Urinary bladder (tissue), 4 donors: ENCODE results near the gene CAPZA1. TPM values are rescaled to one million over a fixed set of nuclear protein-coding genes. Genes with fewer than 3 reads are reported as not detected.
A peak's percentile ranks its signal among the peaks of the same experiment; 100 is the strongest.

ENCODE experiments used
- DNase-seq: peaks from one replicate; pipeline ENCODE4 v3.0.0-alpha.2; 2015; ENCODE audit errors: extremely low spot score
- H3K27ac ChIP-seq: one replicate; pipeline ENCODE4 v1.5.1; 2013; ENCODE audit warnings: low read depth, mild to moderate bottlenecking, moderate library complexity
- H3K36me3 ChIP-seq: one replicate; pipeline ENCODE4 v1.6.1; 2013; ENCODE audit warnings: mild to moderate bottlenecking, moderate library complexity; ENCODE audit not compliant: insufficient read depth
- H3K4me1 ChIP-seq: one replicate; pipeline ENCODE4 v1.6.1; 2013; ENCODE audit warnings: mild to moderate bottlenecking, moderate library complexity; ENCODE audit not compliant: insufficient read depth
- H3K4me3 ChIP-seq: one replicate; pipeline ENCODE4 v1.5.1; 2013; ENCODE audit warnings: low read depth, low read length
- WGBS: extraction: QIAGEN DNeasy Blood & Tissue Kit; methylation state at CpG from one replicate; pipeline ENCODE4 v1.1.7; 2013; 5-methylcytosine and 5-hydroxymethylcytosine counted together
- polyA plus RNA-seq: library from polyadenylated mRNA; stranded (reverse); fragments of 200-250 nt; gene quantifications from one replicate; pipeline ENCODE4 v1.2.3, GENCODE V29; 2013
- total RNA-seq: library from RNA; depleted of rRNA; stranded (reverse); fragments of >200 nt; gene quantifications from one replicate; pipeline ENCODE4 v1.2.3, GENCODE V29; 2014
- donor health status: healthy with polysubstance abuse.
- donor health status: healthy.

The CAPZA1 gene
- total and polyA plus RNA-seq, 2 donors, result 42.3 to 192 TPM

DNA sequence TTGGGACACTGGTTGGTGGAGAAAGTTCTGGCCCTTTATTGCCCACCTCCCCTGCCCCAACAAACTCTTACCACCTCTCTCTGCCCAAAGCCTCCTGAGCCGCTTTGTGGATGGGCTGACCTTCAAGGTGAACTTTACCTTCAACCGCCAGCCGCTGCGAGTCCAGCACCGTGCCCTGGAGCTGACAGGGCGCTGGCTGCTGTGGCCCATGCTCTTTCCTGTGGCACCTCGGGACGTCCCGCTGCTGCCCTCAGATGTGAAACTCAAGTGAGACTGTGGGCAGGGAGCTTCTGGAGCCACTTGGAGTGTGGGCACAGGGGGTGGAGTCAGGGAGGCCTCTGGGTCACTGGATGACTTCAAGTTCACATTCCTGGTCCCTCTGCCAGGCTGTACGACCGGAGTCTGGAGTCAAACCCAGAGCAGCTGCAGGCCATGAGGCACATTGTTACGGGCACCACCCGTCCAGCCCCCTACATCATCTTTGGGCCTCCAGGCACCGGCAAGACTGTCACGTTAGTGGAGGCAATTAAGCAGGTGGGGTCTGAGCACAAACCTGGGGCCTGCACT is 74.8 kb downstream of the CAPZA1 start:
- no peak overlapping the region for H3K4me3 ChIP-seq
- 90% methylated on average over 15 of the region's 15 CpGs for WGBS
- H3K27ac ChIP-seq, result no peak overlapping the region
- H3K4me1 ChIP-seq, result no peaks in the 10 kb centered on the region
- peaks cover 4% of the 10 kb centered on the region for H3K36me3 ChIP-seq
- no peak for DNase-seq

DNA sequence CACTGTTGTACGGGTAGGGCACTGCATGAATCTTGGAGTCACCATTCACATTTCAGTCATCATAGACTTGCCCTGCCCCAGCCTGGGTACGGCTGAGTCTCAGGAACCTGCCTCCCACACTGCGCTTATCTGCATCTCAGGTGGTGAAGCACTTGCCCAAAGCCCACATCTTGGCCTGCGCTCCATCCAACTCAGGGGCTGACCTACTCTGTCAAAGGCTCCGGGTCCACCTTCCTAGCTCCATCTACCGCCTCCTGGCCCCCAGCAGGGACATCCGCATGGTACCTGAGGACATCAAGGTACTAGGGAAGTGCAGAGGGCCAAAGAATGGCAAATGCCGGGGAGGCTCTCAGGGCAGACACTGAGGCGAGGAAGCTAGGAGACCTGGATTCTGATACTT is 75.6 kb downstream of the CAPZA1 start:
- peaks cover 4% of the 10 kb centered on the region for H3K36me3 ChIP-seq
- WGBS, result 95% methylated on average over 9 of the region's 9 CpGs
- no peaks in the 10 kb centered on the region for H3K4me1 ChIP-seq
- H3K27ac ChIP-seq, result no peak overlapping the region
- no peak for DNase-seq
- no peak overlapping the region for H3K4me3 ChIP-seq

DNA sequence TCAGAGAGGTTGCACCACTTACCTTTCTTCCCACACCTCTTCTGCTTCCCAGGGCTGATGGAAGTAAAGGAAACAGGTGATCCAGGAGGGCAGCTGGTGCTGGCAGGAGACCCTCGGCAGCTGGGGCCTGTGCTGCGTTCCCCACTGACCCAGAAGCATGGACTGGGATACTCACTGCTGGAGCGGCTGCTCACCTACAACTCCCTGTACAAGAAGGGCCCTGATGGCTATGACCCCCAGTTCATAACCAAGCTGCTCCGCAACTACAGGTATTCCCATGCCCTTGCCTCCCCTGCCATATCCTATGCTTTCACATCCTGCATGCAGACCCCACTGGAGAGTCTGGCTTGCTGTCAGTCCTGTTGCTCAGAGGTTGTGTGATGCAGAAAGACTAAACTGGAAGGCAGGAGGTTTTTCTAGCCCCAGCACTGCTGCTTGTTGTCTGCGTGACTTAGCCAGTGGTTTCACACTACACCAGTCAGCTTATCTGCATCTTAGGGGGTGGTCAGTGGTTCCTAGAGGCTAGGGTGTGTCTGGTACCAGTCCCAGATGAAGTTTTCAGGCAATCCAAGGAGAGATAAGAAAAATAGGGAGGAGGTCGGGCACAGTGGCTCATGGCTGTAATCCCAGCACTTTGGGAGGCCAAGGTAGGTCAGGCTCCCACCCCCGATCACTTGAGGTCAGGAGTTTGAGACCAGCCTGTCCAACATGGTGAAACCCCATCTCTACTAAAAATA is 77.1 kb downstream of the CAPZA1 start:
- no peak for DNase-seq
- Histone ChIP-seq H3K36me3 (peaks cover 4% of the 10 kb centered on the region), H3K4me3 (no peak overlapping the region), H3K4me1 (peaks cover 1% of the 10 kb centered on the region), H3K27ac (no peak overlapping the region)
- 90% methylated on average over 7 of the region's 7 CpGs for WGBS

DNA sequence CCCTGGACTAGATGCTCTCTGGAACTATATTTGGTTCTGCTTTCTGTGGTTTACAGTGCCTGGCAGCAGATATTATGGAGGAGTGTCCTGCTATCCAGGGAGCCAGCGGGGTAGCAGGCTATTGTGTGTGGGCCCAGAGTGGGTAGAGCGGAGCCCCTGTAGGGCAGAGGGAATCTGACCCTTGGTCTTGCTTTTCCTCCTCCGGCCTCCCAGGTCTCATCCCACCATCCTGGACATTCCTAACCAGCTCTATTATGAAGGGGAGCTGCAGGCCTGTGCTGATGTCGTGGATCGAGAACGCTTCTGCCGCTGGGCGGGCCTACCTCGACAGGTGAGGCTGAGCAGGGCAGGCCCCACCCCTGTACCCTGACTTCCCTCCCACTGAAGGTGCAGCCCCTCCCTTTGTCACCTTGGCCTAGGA is 78.2 kb downstream of the CAPZA1 start:
- Histone ChIP-seq H3K36me3 (peaks cover 4% of the 10 kb centered on the region), H3K4me1 (peaks cover 1% of the 10 kb centered on the region), H3K27ac (no peak overlapping the region), H3K4me3 (no peak overlapping the region)
- no peak for DNase-seq
- 93% methylated on average over 9 of the region's 9 CpGs for WGBS

DNA sequence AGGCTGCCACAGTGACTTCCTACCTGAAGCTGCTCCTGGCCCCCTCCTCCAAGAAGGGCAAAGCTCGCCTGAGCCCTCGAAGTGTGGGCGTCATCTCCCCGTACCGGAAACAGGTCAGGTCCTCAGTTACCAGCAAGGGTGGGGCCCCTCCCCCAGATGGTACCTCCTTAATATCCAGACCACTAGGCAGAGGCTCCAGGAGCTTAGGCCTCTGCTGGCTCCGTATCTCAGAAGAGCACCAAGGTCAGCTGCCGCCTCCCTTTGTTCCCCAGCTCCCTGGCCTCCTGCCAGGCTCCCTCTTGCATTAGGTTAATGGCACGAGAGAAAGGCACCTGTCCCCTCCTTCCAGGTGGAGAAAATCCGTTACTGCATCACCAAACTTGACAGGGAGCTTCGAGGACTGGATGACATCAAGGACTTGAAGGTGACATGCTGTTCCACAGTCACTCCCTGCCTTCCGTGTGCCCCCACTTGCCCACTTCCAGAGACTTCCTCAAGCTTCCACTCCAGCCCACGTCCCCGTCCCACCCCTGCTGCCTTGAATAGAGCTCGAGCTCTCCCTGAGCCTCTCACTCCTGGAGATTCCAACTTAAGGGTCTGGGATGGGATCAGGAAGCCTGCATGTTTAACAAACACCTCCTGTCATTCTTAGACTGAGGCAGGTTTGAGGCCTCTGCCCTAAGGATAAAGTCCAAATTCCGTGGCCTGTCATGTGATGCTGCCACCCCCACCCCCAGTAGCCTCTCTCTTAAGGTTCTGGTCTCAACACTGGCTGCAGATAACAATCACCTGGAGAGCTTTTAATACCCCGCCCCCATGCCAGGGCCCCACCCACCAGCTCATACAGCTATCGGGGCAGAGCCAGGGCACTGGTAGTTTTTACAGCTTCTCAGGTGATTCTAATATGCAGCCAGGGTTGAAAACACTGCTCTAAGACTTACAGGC is 79.0 kb downstream of the CAPZA1 start:
- Histone ChIP-seq H3K4me3 (no peak overlapping the region), H3K36me3 (peaks cover 4% of the 10 kb centered on the region), H3K4me1 (peaks cover 1% of the 10 kb centered on the region), H3K27ac (peak overlapping the region; percentile 28)
- DNase-seq, result no peak
- 70% methylated on average over 17 of the region's 17 CpGs for WGBS

DNA sequence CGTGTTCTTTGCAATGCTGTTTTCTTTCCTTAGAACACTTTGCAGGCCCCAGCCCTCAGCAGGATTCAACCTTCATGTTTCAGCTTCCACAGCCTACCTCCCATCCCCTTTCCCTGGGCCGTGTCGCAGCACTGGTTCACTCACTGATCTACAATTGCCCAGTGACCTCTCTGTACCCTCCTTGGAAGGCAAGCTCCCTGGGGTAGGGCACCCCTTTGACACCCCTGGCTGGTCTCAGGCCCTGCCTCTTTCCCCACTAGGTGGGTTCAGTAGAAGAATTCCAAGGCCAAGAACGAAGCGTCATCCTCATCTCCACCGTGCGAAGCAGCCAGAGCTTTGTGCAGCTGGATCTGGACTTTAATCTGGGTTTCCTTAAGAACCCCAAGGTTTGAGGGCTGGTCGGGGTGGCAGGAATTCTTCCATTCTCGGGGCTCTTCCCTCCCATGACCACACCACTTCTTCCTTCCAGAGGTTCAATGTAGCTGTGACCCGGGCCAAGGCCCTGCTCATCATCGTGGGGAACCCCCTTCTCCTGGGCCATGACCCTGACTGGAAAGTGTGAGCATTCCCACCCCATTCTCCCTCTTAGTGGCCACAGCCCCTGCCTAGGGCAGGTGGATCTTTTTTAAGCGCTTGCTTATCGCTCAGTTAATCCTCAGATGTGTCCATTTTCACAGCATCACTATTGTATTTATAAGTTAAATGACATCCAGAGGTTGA is 80.0 kb downstream of the CAPZA1 start:
- peaks cover 4% of the 10 kb centered on the region for H3K36me3 ChIP-seq
- no peak for DNase-seq
- H3K4me3 ChIP-seq, result no peak overlapping the region
- H3K4me1 ChIP-seq, result peaks cover 1% of the 10 kb centered on the region
- H3K27ac ChIP-seq, result peak overlapping the region; percentile 40
- 73% methylated on average over 13 of the region's 13 CpGs for WGBS

DNA sequence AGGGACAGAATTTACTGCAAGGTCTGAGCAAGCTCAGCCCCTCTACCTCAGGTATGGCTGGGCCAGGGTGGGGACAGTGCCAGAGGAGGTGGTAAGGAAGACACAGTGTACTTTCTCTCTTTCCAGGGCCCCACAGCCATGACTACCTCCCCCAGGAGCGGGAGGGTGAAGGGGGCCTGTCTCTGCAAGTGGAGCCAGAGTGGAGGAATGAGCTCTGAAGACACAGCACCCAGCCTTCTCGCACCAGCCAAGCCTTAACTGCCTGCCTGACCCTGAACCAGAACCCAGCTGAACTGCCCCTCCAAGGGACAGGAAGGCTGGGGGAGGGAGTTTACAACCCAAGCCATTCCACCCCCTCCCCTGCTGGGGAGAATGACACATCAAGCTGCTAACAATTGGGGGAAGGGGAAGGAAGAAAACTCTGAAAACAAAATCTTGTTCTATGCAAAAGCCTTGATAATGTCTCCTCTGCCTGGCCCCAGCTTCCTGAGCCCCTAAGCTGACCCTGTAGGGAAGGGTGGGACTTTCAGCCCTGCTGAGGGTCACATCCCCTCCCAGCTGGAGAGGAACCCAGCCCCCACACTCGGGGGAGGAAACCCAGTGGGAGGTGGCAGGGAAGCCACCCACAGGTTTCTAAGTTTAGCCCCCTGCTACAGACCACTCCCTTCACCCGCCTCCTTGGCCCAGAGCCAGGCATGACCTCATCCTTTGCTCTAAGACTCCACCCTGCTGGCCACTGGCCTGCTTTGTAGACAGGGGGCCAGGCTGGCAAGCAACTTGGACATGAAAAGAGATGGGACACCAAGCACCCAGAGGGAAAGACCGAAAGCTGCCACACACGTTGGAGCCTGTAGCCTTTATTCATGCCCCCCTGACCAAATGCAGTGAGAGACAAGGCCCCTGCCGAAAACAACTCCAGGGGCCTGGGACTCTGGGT is 80.9 kb downstream of the CAPZA1 start:
- Histone ChIP-seq H3K4me1 (peaks cover 1% of the 10 kb centered on the region), H3K27ac (peak overlapping the region; percentile 93), H3K4me3 (no peak overlapping the region), H3K36me3 (no peaks in the 10 kb centered on the region)
- 20% methylated on average over 7 of the region's 7 CpGs for WGBS
- DNase-seq, result peak; percentile 91

DNA sequence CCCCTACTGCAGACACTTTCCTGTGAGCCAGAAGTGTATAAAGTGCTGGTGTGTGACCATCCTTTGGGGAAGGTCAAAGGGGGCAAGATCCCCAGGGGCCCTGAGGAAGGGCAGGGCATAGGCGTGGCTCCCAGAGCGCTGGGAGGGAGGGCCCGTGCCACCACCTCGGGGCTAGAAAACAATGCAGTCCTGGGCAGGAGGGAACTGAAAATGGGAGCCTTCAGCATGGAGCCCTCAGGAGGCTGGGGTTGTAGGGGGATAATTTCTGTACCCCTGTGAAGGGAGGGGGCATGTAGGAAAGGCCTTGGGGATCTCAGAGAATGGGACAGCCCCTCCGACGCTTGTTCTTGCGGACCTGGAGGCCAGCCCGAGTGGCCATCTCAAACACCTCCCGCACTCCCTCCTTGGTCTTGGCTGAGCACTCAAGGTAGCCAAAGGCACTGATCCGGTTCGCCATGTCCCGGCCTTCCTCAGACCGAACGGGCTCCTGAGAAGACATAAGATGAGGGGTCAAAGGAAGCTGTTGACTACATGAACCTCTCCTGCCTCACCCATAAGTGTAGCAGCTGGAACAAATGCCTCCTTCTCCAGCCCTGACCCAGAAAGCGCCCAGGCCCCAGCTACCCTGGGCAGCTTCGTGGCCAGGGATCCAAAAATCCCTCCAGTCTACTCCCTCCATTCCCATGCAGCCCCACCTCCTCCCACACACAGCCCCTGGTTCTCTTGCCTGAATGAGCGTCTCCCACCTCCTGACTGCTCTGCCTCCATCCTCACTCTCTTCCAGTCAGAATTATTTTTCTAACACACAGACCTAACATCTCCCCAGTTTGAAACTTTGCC is 81.8 kb downstream of the CAPZA1 start:
- no peak for DNase-seq
- no peak overlapping the region for H3K4me3 ChIP-seq
- 75% methylated on average over 17 of the region's 17 CpGs for WGBS
- peak overlapping the region; percentile 93 for H3K27ac ChIP-seq
- no peaks in the 10 kb centered on the region for H3K36me3 ChIP-seq
- H3K4me1 ChIP-seq, result peaks cover 1% of the 10 kb centered on the region

DNA sequence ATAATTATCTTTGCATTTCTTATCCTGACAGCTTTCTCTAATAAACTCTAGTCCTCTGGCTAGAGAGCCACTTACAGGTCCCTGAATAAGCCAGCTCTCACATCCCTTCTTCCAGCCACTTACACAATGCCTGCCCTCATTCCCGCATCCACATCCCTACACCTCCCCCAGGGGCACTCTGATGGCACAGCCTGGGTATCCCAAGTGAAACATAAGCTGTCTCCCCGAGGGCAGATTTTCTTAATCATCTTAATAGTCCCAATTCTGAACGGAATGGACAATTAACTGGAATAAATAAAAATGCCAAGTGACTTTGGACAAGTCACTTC is 82.4 kb downstream of the CAPZA1 start:
- Histone ChIP-seq H3K4me1 (peaks cover 1% of the 10 kb centered on the region), H3K27ac (no peak overlapping the region), H3K36me3 (no peaks in the 10 kb centered on the region), H3K4me3 (no peak overlapping the region)
- no peak for DNase-seq
- WGBS, result 67% methylated on average over 3 of the region's 3 CpGs

DNA sequence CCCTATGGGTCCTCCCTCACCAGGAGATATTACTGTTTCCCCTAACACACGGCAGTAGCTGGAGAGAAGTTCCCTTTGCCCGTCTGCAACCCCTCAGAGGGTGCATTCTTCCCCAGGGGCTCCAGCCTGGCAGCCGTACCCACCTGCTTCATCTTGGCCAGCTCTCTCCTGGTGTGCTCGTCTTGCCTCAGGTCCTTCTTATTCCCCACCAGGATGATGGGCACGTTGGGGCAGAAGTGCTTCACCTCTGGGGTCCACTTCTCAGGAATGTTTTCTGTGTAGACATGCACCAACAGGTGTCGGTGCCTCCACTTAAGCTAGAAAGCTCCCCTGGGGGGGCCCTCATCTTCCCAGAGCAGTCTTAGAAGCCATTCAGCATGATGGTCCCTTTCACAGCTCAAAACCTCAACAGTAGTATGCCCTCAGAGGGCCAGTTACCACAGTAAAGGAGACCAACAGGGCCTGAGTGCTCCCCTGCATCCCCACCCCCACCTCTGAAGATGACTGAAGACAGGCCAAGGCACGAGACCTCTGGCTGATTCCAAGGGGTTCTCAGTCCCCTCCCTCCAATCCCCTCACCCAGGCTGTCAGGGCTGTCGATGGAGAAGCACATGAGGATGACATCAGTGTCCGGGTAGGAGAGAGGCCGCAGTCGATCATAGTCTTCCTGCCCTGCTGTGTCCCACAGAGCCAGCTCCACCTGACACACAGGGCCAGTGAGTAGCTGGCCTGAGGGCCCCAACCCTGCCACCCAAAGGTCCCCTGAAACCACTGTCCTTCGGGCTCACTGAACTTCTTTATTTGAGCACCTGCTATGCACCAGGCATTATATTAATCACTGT is 83.0 kb downstream of the CAPZA1 start:
- 72% methylated on average over 12 of the region's 12 CpGs for WGBS
- H3K27ac ChIP-seq, result no peak overlapping the region

DNA sequence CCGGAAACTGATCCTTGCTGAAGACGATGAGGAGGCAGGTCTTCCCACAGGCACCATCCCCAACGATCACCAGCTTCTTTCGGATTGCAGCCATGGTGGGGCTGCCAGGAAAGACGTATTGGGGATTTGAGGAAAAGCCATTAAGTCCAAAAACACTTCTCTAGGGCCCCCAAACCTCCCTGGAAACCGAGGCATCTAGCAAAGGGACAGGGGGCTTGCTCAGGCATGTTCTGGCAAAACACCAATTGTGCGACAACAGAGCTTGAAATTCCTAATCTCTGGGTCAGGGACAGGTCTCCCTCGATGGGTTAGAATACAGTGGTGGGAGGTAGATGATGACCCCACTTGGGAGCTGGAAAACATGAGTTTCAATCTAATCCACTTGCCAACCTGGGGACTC is 84.1 kb downstream of the CAPZA1 start:
- no peak for DNase-seq
- no peak overlapping the region for H3K4me3 ChIP-seq
- no peaks in the 10 kb centered on the region for H3K36me3 ChIP-seq
- WGBS, result 71% methylated on average over 8 of the region's 8 CpGs
- no peak overlapping the region for H3K27ac ChIP-seq
- H3K4me1 ChIP-seq, result peaks cover 1% of the 10 kb centered on the region

More for the DNA sequence above, 83.0 kb downstream of the CAPZA1 start:
- H3K36me3 ChIP-seq, result no peaks in the 10 kb centered on the region
- H3K4me3 ChIP-seq, result no peak overlapping the region
- no peak for DNase-seq
- H3K4me1 ChIP-seq, result peaks cover 1% of the 10 kb centered on the region
